GM21576 (cell line): ENCODE results near the gene DOCK1.

Experiments used
- ATAC-seq: cut with Tn5 transposase; IDR thresholded peaks from one replicate; pipeline ENCODE4 v1.9.1; 2021; ENCODE audit warnings: mild to moderate bottlenecking, moderate library complexity; ENCODE audit not compliant: unreplicated experiment

Gene DOCK1

GRCh38 chr10:126949161-126949503 is 43.9 kb downstream of the DOCK1 start:
- no peak for ATAC-seq

- no peak for ATAC-seq
Observed at GRCh38 chr10:126950401-126951105, 45.3 kb downstream of the DOCK1 start.

DNA sequence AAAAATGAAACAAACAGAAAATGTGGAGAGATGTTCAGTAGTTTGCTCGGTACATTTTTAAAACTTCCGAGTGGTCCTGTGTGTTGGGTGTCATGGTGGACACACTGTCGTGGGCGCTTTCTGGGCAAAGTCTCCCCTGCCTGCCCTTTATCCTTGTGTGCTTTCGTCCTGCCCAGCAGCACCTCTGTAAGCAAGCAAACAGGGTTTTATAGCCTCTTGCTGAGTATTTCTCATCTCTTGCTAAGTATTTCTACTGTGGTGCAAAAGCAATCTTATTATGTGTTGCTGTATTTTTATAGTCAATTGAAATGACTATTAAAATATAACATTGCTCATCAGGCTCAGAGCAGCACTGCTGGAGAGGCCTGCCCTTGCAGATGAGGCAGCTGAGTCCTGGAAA is 48.7 kb downstream of the DOCK1 start:
- no peak for ATAC-seq

DNA sequence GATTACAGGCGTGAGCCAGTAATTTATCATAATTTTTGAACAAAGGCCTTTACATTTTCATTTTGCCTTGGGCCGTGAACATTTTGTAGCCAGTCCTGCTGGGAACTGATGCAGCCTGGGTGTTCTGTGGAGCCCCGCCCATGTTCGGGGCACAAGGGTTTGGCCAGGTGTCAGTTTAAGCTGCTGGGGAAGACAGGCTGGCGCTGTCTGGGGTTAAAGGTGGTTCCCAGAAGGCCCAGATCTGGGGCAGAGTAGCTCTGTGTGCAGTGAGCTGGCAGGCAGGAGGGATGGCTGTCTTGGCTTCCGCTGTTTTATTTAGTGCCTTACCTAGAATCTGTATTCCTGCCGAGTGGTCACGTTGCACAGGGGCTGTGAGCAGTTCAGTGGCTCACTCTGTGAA is 50.2 kb downstream of the DOCK1 start:
- ATAC-seq = no peak

- no peak for ATAC-seq
Observed at GRCh38 chr10:126955934-126956711, 50.9 kb downstream of the DOCK1 start.

DNA sequence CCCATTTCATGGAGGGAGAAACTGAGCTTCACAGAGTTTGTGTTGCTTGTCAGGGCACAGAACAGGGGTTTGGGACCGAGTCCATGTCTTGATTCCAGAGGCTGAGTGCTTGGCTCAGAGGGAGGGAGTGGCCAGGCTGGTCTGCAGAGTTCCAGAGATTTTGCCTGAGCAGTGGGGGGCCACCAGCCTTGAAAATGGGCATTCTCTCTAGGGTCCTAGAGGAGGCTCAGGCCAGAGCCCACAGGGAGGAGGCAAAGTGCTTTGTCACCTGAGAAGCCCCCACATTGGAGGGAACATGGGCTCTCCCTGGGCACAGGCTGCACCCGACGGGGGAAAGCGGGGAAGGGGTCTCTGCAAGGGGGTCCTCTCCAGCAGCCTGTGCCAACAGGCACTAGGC is 51.5 kb downstream of the DOCK1 start:
- no peak for ATAC-seq

DNA sequence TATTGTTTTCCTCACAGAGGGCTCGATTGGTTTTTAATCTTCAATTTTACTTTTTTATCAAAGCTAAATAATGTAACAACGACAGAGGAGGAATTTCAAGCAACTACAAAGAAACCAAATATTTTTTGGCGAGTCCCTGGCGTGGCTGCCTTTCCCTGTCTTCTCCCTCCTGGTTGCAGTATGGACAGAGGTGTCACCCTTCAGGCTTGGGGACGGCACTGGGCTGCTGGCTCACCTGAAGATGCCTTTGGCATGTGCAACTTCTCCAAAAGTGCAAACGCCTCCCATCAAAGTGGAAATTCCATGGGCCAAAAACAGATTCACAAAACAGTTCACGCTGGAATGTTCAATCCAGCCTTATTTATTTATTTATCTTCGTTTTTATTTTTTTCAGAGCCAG is 51.9 kb downstream of the DOCK1 start:
- no peak for ATAC-seq

- ATAC-seq = no peak
Observed at GRCh38 chr10:126959431-126959830, 54.2 kb downstream of the DOCK1 start.

- no peak for ATAC-seq
Observed at GRCh38 chr10:126959906-126960685, 54.9 kb downstream of the DOCK1 start.

DNA sequence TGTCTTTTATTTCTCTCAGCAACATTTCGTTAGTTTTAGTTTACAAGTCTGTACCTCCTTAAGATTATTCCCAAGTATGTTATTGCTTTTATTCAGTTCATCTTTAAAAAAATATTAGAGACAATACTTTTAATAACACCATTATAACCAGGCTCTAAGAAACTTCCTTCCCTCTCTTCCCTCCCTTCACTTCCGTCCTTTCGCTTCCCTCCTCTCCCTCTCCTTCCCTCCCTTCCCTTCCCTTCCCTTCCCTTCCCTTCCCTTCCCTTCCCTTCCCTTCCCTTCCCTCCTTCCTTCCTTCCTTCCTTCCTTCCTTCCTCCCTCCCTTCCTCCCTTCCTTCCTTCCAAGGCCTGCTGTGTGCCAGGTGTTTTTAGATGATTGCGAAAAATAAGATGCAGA is 58.1 kb downstream of the DOCK1 start:
- ATAC-seq = no peak

- ATAC-seq = no peak
Observed at GRCh38 chr10:126964190-126964589, 59.0 kb downstream of the DOCK1 start.

- ATAC-seq = no peak
Observed at GRCh38 chr10:126966938-126967337, 61.7 kb downstream of the DOCK1 start.

GRCh38 chr10:126969310-126969709 is 64.1 kb downstream of the DOCK1 start:
- no peak for ATAC-seq

DNA sequence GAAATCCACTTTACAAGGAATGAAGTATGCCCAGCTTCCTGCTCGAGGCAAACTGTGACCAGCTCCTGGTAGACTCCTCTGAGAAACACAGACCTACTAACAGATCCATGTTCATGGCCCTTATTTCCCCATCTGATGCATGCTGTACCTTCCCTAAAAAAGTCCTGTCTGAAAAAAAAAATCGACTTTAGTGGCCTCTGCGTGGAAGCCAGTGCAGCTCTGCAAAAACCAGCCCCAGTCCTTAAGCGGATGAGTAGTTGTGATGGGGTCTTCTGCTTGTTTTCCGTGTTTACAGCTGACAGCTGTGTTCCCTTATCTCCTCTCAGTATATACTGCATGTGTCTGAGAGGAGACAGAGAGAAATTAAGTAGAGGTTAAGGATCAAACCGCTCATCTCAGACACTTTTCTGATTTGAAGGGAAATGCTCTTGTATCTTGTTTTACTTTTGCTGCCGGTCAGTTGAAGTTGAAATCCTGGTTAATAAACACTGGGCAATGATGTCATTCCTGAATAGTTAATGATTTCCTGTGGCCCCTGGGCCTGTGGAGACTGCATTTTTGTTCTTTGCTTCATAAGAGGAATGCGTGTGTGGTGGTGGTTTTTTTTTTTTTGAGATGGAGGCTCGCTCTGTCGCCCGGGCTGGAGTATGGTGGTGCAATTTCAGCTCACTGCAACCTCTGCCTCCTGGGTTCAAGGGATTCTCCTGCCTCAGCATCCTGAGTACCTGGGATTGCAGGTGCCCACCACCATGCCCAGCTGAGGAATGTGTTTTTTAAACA is 67.6 kb downstream of the DOCK1 start:
- ATAC-seq = no peak

DNA sequence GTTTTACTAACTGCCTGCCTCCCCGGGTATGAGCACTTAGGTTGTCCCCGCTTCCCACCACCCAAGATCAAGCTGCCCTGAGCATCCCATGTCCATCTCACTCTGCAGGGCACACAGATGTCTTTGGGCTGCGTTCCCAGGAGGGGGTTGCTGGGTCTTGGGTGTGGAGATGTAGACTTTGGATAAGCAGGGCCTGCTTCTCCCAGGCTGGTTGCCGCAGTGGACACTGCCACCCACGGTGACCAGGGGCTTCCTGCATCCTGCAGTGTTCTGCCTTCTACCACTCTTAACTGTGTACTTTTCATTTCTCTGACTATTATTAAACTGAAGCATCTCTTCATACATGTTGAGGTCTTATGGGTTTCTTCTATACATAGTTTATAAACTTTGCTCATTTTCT is 70.0 kb downstream of the DOCK1 start:
- ATAC-seq = no peak

GRCh38 chr10:126977216-126977615 is 72.0 kb downstream of the DOCK1 start:
- no peak for ATAC-seq

GRCh38 chr10:126979311-126979710 is 74.1 kb downstream of the DOCK1 start:
- ATAC-seq = no peak

GRCh38 chr10:126993208-126993607 is 88.0 kb downstream of the DOCK1 start:
- ATAC-seq = no peak

GRCh38 chr10:126997801-126998590 is 92.8 kb downstream of the DOCK1 start:
- no peak for ATAC-seq

DNA sequence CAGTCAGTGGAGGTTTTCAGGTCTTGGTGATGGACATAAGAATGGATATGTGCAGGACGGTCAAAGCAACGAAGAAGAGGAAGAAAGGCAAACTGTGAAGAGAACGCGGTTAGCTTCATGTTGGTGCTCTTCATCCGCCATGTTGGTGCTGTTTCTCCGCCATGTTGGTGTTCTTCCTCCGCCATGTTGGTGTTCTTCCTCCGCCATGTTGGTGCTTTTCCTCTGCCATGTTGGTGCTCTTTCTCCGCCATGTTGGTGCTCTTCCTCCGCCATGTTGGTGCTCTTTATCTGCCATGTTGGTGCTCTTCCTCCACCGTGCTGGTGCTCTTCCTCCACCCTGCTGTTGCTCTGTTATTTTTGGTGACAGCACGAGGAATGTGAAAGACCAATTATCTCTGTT is 95.4 kb downstream of the DOCK1 start:
- no peak for ATAC-seq
